CD14-positive monocyte (primary cell): ENCODE measurements around the gene MTFP1. TPM values are rescaled to one million over a fixed set of nuclear protein-coding genes. Genes with fewer than 3 reads are reported as not detected.

Source experiments
- DNase-seq, 3 donors: peaks; one replicate each; pipeline ENCODE4 v3.0.0-alpha.2; 2011 to 2022
- H2AFZ ChIP-seq: 2 replicates; pipeline ENCODE4 v1.6.0; 2012; ENCODE audit warnings: mild to moderate bottlenecking, low read depth, low read length, inconsistent platforms; ENCODE audit not compliant: insufficient read depth, poor library complexity, severe bottlenecking
- H3K27ac ChIP-seq, 2 donors: 1 replicate in 1 of 2; 2 replicates in 1 of 2; pipeline ENCODE4 v1.5.1; 2012 to 2013; ENCODE audit warnings: low read length in 2 of 2, control low read depth in 1 of 2, inconsistent platforms in 1 of 2, low read depth in 1 of 2, mild to moderate bottlenecking in 1 of 2
- H3K27me3 ChIP-seq, 2 donors: one replicate each; pipeline versions ENCODE4 v1.6.0 to v1.6.1; 2011 to 2013; ENCODE audit warnings: low read length in 2 of 2; ENCODE audit not compliant: control insufficient read depth in 2 of 2, insufficient read depth in 2 of 2
- H3K36me3 ChIP-seq, 2 donors: replicated peaks in 1 of 2; 1 replicate in 1 of 2; 2 replicates in 1 of 2; pipeline versions ENCODE4 v1.5.1 to v1.6.1; 2012 to 2013; ENCODE audit warnings: low read length in 2 of 2, control low read depth in 1 of 2, inconsistent platforms in 1 of 2, mild to moderate bottlenecking in 1 of 2; ENCODE audit not compliant: insufficient read depth in 2 of 2, control insufficient read depth in 1 of 2
- H3K4me1 ChIP-seq, 2 donors: 1 replicate in 1 of 2; 2 replicates in 1 of 2; pipeline versions ENCODE4 v1.5.1 to v1.6.1; 2012 to 2013; ENCODE audit warnings: low read length in 2 of 2, control low read depth in 1 of 2, inconsistent platforms in 1 of 2, mild to moderate bottlenecking in 1 of 2, moderate library complexity in 1 of 2; ENCODE audit not compliant: insufficient read depth in 2 of 2, control insufficient read depth in 1 of 2
- H3K4me2 ChIP-seq: replicated peaks from 2 replicates; pipeline ENCODE3; 2012; ENCODE audit warnings: low read length, moderate library complexity, mild to moderate bottlenecking; ENCODE audit not compliant: poor library complexity, severe bottlenecking; ENCODE audit errors: extremely low read depth
- H3K4me3 ChIP-seq, 3 experiments: fragments of 200-600 bp in 1 of 3; sonication (generic) in 1 of 3; replicated peaks in 1 of 3; 1 replicate in 2 of 3; 2 replicates in 1 of 3; pipeline ENCODE4 v1.5.1; 2011 to 2013; ENCODE audit warnings: low read length in 3 of 3, mild to moderate bottlenecking in 3 of 3, control low read depth in 2 of 3, low read depth in 2 of 3, inconsistent platforms in 1 of 3, moderate library complexity in 1 of 3
- H3K79me2 ChIP-seq: 2 replicates; pipeline ENCODE4 v1.6.0; 2012; ENCODE audit warnings: mild to moderate bottlenecking, control low read depth, inconsistent platforms, low read length, moderate library complexity; ENCODE audit not compliant: insufficient read depth
- H3K9ac ChIP-seq: 2 replicates; pipeline ENCODE4 v1.6.0; 2017; ENCODE audit warnings: low read length, mild to moderate bottlenecking; ENCODE audit not compliant: insufficient read depth, poor library complexity, severe bottlenecking
- H3K9me3 ChIP-seq, 2 donors: replicated peaks in 1 of 2; 1 replicate in 1 of 2; 2 replicates in 1 of 2; pipeline versions ENCODE4 v1.5.1 to v1.6.1; 2012 to 2013; ENCODE audit warnings: low read length in 2 of 2, control low read depth in 1 of 2; ENCODE audit not compliant: control insufficient read depth in 1 of 2, insufficient read depth in 1 of 2
- H4K20me1 ChIP-seq: 2 replicates; pipeline ENCODE4 v1.6.0; 2012; ENCODE audit warnings: mild to moderate bottlenecking, low read length, control low read depth, moderate library complexity; ENCODE audit not compliant: insufficient read depth
- H3K27ac Mint-ChIP-seq, 7 donors: one replicate each; pipeline ENCODE4 v1.8.0; 2020; ENCODE audit warnings: mild to moderate bottlenecking in 7 of 7, mixed read lengths in 7 of 7, moderate library complexity in 6 of 7, inconsistent platforms in 2 of 7
- H3K27me3 Mint-ChIP-seq, 3 donors: one replicate each; pipeline ENCODE4 v1.8.0; 2021 to 2022; ENCODE audit warnings: low read depth in 3 of 3, mild to moderate bottlenecking in 3 of 3, mixed read lengths in 3 of 3, moderate library complexity in 3 of 3, inconsistent platforms in 1 of 3
- H3K36me3 Mint-ChIP-seq, 2 donors: one replicate each; pipeline ENCODE4 v1.8.0; 2020; ENCODE audit warnings: mixed read lengths in 2 of 2, inconsistent platforms in 1 of 2, mild to moderate bottlenecking in 1 of 2
- H3K4me1 Mint-ChIP-seq: one replicate; pipeline ENCODE4 v1.8.0; 2020; ENCODE audit warnings: mild to moderate bottlenecking, mixed read lengths
- H3K4me3 Mint-ChIP-seq, 2 donors: one replicate each; pipeline ENCODE4 v1.8.0; 2020; ENCODE audit warnings: mild to moderate bottlenecking in 2 of 2, mixed read lengths in 2 of 2, moderate library complexity in 1 of 2
- H3K9me3 Mint-ChIP-seq, 7 donors: one replicate each; pipeline ENCODE4 v1.8.0; 2020 to 2022; ENCODE audit warnings: mixed read lengths in 7 of 7, mild to moderate bottlenecking in 6 of 7, moderate library complexity in 6 of 7, inconsistent platforms in 2 of 7
- WGBS: methylation state at CpG from one replicate; pipeline ENCODE4 v1.1.5; 2013; ENCODE audit warnings: missing lambda C conversion rate; ENCODE audit not compliant: insufficient coverage; 5-methylcytosine and 5-hydroxymethylcytosine counted together
- intact Hi-C, 2 donors: fragments of 100-400 bp; cut with micrococcal nuclease; formaldehyde crosslinking; loops; one replicate each; pipeline versions ENCODE4 v1.15.0 to v1.15.1; 2023
- polyA plus RNA-seq, 3 donors: library from polyadenylated mRNA; depleted of rRNA in 1 of 3; unstranded in 2 of 3; stranded (reverse) in 1 of 3; fragments of 300-500 nt in 2 of 3; fragments of >200 nt in 1 of 3; fragmentation: Illumina TruSeq in 2 of 3; gene quantifications; 1 replicate in 2 of 3; 2 replicates in 1 of 3; pipeline ENCODE4 v1.2.3, GENCODE V29; 2012 to 2021
- TF ChIP-seq, protein P1 (sequence below): fragments of 200-600 bp; IDR thresholded peaks from one replicate; pipeline ENCODE4 v1.8.0; 2022; ENCODE audit warnings: antibody characterized with exemption, mild to moderate bottlenecking

MTFP1 gene
- polyA plus RNA-seq, 3 donors, result 6.2 to 14.2 (median 7.5) TPM

- no peak overlapping the region for H3K4me3 ChIP-seq
- Mint-ChIP-seq H3K4me1 (peaks cover 15% of the 10 kb centered on the region), H3K4me3 (no peak overlapping the region), H3K27ac (peak overlapping the region in 3 of 7 donors; percentile 18 to 55 (median 22)), H3K27me3 (peaks cover 18 to 22% (median 19%) of the 10 kb centered on the region in 3 donors), H3K36me3 (peaks cover 0 to 1% of the 10 kb centered on the region in 2 donors), H3K9me3 (peaks cover 0 to 4% (median 0%) of the 10 kb centered on the region in 7 donors)
- H3K79me2 ChIP-seq, result no peaks in the 10 kb centered on the region
- peaks cover 6 to 8% of the 10 kb centered on the region in 2 donors for H3K27me3 ChIP-seq
- no peaks in the 10 kb centered on the region for H4K20me1 ChIP-seq
- TF ChIP-seq, protein P1, sequence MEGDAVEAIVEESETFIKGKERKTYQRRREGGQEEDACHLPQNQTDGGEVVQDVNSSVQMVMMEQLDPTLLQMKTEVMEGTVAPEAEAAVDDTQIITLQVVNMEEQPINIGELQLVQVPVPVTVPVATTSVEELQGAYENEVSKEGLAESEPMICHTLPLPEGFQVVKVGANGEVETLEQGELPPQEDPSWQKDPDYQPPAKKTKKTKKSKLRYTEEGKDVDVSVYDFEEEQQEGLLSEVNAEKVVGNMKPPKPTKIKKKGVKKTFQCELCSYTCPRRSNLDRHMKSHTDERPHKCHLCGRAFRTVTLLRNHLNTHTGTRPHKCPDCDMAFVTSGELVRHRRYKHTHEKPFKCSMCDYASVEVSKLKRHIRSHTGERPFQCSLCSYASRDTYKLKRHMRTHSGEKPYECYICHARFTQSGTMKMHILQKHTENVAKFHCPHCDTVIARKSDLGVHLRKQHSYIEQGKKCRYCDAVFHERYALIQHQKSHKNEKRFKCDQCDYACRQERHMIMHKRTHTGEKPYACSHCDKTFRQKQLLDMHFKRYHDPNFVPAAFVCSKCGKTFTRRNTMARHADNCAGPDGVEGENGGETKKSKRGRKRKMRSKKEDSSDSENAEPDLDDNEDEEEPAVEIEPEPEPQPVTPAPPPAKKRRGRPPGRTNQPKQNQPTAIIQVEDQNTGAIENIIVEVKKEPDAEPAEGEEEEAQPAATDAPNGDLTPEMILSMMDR, result peak; percentile 90
- H3K9me3 ChIP-seq, result no peaks in the 10 kb centered on the region
- peak overlapping the region; percentile 37 for H2AFZ ChIP-seq
- WGBS, result 71% methylated on average over 1 of the region's 5 CpGs
- peak; percentile 62 to 74 (median 73) for DNase-seq
- peaks cover 7 to 10% of the 10 kb centered on the region in 2 donors for H3K4me1 ChIP-seq
- no peak overlapping the region for H3K4me2 ChIP-seq
- intact Hi-C loops, result loop anchor here (1.0 to 5.0 kb wide), 3 partner anchors 36 to 284 kb away; partner anchors contain the start of gene MTFP1 (in 1 of the 2)
- H3K27ac ChIP-seq, result no peak overlapping the region
- no peaks in the 10 kb centered on the region for H3K36me3 ChIP-seq
- H3K9ac ChIP-seq, result no peak overlapping the region
Observed at GRCh38 chr22:30390974-30391691, 34.4 kb upstream of the MTFP1 start.

DNA sequence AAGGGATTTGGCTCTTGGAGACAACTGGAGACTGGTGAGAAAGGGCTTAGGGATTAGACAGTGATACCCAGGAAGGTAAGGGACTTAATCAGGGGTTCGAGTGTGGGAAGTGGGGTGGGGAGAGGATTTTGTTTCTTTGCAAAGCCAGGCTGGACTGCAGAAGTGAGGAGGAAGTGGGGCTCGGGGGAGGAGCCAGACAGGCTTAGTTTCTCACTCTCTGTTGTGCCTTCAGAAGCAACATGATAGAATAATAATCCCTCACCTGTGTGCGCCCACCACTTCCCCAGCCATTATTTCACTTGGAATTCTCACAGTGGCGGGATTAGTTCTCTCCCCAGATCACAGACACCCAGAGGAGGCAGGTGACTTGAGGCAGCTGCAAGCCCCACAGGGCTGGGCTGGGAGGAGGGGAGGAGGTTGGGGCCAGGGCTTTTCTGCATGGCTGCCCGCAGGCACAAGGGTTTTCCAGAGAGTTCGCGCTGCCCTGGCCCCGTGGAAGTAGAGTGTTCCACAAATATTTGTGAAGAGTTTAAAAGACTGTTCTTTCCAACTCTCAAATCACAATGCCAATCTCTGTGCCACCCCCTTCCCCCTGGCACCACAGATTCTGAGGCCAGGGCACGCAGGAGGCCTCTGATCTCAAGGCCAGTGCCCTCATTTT is 32.8 kb upstream of the MTFP1 start:
- intact Hi-C loops, result loop anchor here (1.0 to 5.0 kb wide), 3 partner anchors 35 to 285 kb away; partner anchors contain the start of gene MTFP1 (in 1 of the 2)
- H3K4me1 ChIP-seq, result peaks cover 5 to 9% of the 10 kb centered on the region in 2 donors
- no peaks in the 10 kb centered on the region for H3K36me3 ChIP-seq
- Mint-ChIP-seq H3K4me1 (peaks cover 14% of the 10 kb centered on the region), H3K36me3 (peaks cover 2 to 3% of the 10 kb centered on the region in 2 donors), H3K9me3 (peaks cover 0 to 10% (median 2%) of the 10 kb centered on the region in 7 donors), H3K27ac (no peak overlapping the region), H3K27me3 (peaks cover 31 to 35% (median 35%) of the 10 kb centered on the region in 3 donors), H3K4me3 (no peak overlapping the region)
- no peak overlapping the region for H3K9ac ChIP-seq
- peaks cover 21 to 24% of the 10 kb centered on the region in 2 donors for H3K27me3 ChIP-seq
- DNase-seq, result no peak
- no peak overlapping the region for H3K27ac ChIP-seq
- peak overlapping the region; percentile 43 for H2AFZ ChIP-seq
- H3K9me3 ChIP-seq, result peaks cover 0 to 8% of the 10 kb centered on the region in 2 donors
- no peak overlapping the region for H3K4me2 ChIP-seq
- H3K79me2 ChIP-seq, result no peaks in the 10 kb centered on the region
- 62% methylated on average over 3 of the region's 9 CpGs for WGBS
- H4K20me1 ChIP-seq, result no peaks in the 10 kb centered on the region
- H3K4me3 ChIP-seq, result no peak overlapping the region
- TF ChIP-seq, protein P1, result no peak
